Islet precursor cell (in vitro differentiated cells): ENCODE data around the gene MC1R.
A peak's percentile ranks its signal among the peaks of the same experiment; 100 is the strongest.
"Not testable (repeated sequence)": the region's sequence is repeated elsewhere in the genome, so short reads cannot be mapped to it uniquely, and the experiment has no call there.

Experiments used
- DNase-seq: peaks from one replicate; pipeline ENCODE4 v3.0.0-alpha.2; 2018

The MC1R gene

DNA sequence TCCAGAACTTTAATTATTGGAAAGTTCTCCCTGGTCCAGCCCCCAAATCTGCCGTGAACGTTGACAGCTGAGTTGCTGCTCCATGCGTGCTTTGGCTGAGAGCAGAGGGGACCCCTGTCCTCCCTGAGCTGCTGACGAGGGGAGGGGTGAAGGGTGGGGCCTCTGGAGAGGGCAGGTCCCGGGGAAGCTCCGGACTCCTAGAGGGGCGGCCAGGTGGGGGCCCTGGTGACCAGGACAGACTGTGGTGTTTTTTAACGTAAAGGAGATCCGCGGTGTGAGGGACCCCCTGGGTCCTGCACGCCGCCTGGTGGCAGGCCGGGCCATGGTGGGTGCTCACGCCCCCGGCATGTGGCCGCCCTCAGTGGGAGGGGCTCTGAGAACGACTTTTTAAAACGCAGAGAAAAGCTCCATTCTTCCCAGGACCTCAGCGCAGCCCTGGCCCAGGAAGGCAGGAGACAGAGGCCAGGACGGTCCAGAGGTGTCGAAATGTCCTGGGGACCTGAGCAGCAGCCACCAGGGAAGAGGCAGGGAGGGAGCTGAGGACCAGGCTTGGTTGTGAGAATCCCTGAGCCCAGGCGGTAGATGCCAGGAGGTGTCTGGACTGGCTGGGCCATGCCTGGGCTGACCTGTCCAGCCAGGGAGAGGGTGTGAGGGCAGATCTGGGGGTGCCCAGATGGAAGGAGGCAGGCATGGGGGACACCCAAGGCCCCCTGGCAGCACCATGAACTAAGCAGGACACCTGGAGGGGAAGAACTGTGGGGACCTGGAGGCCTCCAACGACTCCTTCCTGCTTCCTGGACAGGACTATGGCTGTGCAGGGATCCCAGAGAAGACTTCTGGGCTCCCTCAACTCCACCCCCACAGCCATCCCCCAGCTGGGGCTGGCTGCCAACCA, at the start of gene MC1R:
Gene MC1R (plus strand): TSS at position 410 of the 895 bp plus-strand sequence. CDS start 397 bp downstream, at position 807.
- peak; percentile 84 for DNase-seq

DNA sequence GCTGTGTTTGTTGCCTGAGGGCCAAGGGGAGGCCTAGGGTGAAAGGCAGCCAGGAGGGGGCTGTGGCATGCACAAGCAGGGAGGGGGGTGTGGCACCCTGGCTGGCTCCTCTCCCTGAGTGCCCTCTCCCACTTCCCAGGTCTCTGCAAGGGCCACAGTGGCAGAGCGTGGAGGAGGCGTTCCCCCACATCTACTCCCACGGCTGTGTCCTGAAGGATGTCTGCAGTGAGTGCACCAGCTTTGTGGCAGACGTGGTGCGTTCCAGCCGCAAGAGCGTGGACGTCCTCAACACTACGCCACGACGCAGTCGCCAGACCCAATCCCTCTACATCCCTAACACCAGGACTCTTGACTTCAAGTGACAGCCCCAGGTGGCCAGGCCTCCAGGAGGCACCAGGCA, 48.8 kb upstream of the MC1R start:
- DNase-seq: no peak

DNA sequence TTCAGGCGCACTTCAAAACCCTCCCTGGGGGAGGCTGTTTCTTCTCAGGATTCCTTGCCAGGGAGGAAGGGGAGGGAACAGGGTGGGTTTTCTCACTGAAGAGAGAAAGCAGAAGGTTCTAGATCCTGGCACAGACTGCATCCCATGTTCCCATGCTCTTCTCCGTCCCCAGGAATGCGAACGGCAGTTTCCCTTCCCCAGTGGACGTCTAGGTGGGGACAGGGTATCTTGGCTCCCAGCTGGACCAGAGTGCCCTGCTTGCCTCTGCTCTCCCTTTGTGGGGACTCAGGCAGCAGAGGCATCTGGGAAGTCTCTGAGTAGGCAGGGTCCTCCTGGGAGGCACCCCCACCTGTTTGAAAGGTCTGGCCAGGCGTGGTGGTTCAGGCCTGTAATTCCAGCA, 48.2 kb upstream of the MC1R start:
- peak; percentile 51 for DNase-seq

DNA sequence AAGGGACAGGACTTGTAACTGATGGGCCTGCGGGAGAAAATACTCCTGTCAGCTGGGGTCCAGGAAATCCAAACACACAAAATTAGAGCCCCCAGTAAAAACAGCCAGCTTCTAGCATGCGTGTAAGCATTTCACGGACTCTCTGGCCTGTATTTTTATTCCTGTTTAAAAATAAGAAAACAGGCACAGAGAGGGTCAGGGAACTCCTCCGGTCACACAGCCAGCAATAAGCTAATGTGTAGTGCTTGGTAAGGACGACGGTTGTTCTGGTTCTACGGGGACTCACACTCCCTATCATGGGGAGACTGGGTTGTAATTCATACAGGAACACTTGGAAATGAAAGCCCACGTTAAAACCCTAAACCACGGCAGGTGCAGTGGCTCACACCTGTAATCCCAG, 46.8 kb upstream of the MC1R start:
- DNase-seq: peak; percentile 15

DNA sequence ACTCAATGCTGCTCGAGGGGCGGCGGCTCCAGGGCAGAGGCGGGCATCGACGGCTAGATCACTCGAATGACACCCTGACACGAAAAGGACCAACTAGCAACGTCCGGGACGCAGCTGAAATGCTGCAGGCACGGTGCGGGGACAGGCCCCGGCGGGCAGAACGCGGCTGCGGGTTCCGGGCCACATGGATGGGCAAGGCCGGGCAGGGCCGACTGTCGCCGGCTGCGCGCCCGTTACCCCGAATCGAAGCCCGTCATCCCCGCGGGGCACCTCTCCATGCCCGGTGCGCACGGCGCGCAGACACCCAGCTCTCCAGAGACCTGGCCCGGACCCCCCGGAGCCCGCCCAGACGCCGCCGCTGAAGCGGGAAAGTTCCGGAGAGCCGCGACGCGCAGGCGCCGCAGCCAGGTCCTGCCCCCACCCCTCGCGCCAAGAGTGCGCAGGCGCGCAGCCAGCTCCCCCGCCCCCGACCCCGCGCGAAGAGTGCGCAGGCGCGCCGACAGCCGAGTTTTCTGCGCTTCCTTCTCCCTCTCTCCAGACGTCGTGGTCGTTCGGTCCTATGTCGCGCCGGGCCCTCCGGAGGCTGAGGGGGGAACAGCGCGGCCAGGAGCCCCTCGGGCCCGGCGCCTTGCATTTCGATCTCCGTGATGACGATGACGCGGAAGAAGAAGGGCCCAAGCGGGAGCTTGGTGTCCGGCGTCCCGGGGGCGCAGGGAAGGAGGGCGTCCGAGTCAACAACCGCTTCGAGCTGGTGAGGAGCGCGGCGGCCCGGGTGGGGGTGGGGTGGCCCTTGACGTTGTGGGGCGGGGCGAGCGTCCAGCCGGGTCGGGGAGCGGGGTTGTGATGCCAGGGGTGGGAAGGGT, 45.3 kb upstream of the MC1R start, which contains the start of gene TCF25:
Gene TCF25 (plus strand): TSS at position 484 of the 863 bp plus-strand sequence. CDS start 76 bp downstream, at position 560.
- DNase-seq: peak; percentile 94

DNA sequence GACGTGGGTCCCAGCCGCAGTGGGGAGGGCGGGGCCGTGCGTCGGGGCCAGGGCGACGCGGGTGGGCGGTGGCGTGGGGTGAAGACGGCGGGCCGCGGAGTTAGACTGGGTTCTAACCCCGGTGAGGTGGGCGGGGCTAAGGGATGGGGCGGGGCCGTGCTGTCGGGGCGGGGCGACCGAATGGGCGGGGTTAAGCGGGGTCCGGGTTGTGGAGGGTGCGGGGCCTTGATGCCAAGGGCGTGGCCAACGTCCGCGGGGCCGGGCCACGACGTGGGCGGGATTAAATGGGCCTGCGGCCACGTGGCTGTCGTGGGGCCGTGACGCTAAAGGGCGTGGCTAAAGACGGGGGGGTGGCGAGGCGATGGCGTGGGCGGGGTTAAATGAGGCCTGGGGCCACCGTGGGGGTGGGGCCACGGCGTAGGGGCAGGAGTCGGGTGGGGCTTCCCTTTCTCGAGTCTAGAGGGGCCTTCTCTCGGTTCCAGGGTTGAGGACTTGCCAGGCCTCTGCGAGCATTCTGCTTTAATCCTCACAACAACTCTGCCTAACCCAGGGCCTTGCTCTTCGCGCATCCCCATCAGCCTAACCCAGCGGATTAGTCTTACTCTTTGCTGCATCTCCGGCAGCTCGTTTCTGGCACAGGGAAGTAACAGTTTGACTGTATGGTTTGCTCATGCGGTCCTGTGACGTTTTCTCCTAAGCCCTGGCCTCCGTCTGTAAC, 44.5 kb upstream of the MC1R start:
- peak; percentile 97 for DNase-seq

DNA sequence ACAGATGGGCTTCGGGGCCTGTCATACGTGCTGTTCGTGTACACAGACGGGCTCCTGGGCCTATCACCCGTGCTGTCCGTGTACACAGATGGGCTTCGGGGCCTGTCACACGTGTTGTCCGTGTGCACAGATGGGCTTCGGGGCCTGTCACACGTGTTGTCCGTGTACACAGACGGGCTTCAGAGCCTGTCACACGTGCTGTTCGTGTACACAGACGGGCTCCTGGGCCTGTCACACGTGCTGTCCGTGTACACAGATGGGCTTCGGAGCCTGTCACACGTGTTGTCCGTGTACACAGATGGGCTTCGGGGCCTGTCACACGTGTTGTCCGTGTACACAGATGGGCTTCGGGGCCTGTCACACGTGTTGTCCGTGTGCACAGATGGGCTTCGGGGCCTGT, 39.5 kb upstream of the MC1R start:
- not testable (repeated sequence) for DNase-seq

DNA sequence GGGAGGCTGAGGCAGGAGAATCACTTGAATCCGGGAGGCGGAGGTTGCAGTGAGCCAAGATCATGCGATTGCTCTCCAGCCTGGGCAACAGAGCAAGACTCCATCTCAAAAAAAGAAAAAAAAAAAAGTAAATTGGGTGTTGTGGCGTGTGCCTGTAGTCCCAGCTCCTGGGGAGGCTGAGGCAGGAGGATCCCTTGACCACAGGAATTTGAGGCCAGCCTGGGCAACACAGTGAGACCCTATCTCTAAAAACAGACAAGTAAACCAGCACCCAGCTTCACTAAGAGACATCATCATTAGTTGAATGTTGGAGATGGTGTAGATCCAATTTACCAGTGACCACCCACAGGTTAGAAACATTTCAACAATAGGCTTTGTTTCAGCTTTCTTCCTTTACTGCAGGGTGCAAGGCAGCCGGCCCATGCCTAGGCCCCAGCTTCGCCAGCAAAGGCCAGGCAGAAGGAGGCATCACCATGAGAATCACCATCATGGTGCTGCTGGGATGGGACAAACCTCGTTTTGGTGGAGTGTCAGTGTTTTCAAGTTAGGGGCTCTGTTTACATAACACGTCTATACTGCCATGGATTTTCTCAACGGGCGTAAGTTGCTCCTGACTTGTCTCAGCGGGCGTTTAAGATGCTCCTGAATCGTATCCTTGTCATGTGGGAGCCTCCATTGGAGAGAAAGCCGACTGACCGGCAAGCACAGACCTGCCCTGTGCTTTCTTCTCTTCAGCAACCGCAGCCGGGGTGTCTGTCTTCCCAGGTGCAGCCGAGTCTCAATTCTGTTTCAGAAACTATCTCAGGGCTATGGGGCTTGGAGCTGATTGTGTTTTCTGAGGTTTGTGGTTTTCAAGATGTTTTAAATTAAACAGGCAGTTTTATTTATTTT, 37.9 kb upstream of the MC1R start:
- peak; percentile 38 for DNase-seq

DNA sequence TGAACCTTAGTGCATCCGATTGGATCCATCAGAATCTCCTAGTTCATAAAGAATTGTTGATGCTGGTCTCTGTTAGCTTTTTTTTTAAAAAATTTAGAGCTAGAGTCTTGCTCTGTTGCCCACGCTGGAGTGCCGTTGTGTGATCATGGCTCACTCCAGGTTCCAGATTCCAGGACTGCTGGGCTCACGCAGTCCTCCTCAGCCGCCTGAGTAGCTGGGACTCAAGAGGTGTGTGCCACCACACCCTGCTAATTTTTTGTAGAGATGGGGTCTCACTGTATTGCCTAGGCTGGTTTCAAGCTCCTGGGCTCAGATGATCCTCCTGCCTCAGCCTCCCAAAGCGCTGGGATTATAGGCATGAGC, 37.3 kb upstream of the MC1R start:
- DNase-seq: no peak

DNA sequence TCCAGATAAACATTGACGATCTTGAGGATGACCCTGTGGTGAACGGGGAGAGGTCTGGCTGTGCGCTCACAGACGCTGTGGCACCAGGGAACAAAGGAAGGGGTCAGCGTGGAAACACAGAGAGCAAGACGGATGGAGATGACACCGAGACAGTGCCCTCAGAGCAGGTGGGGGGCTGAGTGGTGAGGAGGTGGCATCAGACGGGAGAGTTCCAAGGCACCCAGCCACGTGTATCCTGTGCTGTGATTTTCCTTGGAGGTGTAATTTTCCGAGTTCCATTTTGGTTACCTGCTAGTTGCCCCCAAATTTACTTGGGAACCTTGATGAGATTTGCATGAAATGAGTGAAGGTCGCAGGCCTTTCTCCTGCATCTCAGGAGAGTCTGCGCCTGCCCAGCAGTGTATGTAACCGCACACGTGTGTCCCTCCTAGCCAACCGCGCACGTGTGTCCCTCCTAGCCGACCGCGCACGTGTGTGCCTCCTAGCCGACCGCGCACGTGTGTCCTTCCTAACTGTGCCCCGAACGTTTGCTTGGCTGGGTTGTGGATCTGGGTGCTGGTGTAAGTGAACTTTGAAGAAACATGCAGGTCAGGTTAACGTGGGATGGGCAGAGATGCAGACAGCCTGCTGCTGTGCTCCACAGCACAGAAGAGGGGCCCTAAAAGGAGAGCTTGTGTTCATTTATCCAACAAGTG, 35.2 kb upstream of the MC1R start:
- no peak for DNase-seq

DNA sequence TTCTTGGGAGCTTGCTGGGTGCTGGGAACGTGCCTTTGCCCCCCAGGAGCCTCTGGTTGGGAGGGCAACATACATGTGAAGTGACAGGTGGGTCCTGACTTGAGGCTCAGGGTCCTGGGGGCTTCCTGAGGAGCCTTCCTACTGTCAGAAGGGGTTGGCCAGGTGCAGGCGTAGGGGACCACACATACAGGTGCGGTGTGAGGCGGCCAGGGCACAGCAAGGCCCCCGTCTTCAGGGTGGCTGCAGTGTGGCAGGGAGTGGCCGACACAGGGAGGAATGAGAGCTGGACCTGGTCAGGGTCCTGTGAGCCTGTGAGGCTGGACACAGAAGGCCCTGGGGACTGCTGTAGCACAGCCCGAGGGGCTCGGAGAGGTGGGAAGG, 34.6 kb upstream of the MC1R start:
- no peak for DNase-seq

DNA sequence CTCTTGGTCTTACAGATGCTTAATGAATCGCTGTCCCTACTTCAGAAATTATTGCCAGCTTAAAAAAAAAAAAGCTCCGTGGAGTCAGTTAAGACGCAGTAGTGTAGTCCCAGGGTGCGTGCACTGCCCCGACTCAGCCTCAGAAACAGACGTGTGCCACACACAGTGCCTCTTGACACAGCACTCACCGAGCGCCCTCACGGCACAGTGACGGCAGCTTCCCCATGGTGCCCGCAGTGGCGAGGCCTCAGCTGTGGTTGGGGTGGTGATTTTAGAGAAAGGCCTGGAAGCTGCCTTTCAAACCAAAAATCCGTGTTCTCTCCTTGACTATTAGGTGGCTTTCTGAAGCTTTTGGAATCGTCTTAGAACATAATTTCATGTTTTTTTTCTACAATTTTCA, 31.4 kb upstream of the MC1R start:
- DNase-seq: no peak

DNA sequence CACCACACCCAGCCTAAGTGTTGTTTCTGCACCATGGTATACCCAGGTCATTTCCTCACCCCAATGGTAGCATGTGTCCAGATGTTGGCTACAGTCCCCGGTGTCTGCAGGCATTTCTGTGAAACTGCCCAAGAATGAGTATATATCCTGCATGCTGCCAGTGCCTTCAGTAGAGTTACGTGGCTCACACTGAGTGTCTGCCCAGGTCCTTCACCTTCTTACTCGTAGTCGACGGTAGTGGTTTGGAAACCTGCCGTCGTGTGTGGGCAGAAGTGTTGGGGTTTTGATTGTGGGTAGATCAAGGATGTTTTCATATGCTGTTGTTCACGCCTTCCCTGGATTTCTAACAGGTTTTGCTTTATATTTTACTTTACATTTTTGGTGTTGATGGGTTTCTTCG, 28.5 kb upstream of the MC1R start:
- no peak for DNase-seq

DNA sequence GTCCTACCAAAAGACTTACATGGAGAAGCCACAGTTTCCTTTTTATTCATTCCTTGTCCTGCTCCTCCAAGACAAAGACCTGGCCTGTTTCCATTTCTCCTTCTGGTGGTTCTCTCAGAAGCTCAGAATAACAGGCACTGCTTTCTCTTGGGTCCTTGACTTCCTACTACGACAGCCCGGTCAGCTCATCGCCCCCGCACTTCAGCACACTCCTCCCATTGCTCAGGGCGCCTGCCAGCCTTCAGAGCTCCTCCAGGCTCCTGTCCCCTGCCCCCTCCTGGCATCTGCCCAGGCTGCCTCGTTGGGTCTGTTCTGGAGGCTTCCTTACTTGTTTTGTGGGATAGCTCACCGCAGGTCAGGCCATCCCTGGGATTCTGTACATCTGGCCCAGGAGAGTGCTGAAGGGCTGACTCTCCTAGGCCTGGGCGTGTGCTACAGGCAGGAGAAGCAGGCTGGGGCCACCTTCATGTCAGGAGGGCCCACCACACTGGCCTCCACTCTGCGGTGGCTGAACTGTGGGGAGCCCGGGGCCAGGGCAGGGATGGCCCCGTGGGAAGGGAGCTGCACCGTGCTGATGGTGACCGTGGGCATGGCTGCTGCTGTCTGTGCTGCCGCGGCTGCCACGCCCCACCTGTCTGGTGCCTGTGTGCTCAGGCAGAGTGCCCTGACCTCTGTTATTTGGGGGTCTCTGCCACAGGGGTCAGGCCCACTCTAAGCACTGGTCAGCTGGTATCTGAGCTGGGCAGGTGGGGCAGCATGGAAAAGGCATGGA, 27.6 kb upstream of the MC1R start:
- DNase-seq: no peak

DNA sequence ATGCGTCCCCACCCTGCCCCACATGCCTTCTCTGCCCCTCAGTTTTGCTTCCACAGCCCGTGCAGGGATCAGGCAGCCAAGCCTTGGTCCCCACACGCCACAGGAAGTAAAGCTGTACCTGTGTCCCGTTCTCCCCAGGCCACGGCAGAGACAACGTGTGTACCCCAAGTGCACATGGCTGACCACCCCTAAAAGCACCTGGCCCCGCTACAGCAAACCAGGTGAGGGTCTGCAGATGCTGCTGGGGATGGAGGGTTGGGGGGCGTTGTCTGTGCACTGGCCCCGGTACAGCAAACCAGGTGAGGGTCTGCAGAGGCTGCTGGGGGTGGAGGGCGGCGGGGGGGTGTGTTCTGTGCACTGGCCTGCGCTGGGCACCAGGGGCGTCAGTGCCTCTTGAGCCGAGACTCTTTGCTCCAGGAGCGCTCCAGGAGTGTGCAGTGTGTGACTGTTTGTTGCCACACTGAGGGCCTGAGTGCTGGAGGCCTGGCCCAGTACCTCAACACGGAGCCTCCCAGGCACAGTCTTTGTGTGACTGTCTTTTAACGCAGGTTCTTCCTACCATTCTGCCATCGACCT, 26.5 kb upstream of the MC1R start:
- DNase-seq: no peak

DNA sequence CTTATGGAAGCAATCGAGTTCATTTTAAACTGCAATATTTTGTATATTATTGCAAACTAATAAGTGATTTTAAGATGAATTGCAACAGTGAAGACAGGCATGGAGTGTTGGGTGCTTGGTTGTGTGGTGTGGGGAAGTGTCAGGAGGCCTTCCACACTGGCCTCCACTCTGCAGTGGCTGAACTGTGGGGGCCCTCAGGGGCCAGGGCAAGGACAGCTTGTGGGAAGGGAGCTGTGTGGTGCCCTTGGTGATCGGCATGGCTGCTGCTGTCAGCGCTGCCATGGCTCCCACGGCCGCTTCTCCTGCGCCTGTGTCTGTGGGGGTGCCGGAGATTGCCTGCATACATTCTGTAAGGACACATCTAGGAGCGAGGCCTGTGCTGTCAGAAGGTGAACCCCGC, 26.0 kb upstream of the MC1R start:
- DNase-seq: no peak

DNA sequence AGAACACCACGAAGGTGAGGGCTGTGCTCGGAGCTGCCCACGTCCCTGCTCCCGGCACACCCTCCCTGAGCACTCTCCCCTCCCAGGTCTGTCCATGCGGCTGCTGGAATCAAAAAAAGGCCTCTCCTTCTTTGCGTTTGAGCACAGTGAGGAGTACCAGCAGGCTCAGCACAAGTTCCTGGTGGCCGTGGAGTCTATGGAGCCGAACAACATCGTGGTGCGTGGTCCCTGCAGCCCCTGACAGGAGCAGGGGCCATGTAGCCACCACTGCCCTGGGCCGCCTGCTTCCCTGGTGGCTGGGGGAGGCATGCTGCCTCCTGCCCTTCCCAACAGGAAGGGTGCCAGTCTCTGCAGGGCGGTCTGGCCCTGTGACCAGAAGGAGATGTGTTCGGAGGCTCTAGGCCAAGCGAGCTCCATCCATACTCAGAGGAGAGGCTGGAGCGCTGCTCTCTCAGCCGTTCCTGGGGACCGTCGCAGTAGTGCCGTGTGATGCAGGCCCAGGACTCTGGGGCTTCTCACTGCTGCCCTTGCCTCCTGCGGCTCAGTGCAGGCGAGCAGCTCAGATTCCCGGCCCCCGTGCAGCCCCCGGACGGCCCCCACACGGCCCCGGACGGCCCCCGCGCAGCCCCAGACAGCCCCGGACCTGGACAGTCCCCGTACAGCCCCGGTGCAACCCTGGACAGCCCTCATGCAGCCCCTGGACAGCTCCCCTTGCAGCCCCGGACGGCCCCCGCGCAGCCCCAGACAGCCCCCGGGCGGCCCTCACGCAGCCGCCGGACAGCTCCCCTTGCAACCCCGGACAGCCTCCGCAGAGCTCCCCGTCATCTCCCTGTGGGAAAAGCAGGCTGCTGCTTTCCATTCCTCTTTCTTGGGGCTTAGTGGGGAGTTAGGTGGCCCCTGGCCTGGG, 24.8 kb upstream of the MC1R start:
- peak; percentile 38 for DNase-seq

DNA sequence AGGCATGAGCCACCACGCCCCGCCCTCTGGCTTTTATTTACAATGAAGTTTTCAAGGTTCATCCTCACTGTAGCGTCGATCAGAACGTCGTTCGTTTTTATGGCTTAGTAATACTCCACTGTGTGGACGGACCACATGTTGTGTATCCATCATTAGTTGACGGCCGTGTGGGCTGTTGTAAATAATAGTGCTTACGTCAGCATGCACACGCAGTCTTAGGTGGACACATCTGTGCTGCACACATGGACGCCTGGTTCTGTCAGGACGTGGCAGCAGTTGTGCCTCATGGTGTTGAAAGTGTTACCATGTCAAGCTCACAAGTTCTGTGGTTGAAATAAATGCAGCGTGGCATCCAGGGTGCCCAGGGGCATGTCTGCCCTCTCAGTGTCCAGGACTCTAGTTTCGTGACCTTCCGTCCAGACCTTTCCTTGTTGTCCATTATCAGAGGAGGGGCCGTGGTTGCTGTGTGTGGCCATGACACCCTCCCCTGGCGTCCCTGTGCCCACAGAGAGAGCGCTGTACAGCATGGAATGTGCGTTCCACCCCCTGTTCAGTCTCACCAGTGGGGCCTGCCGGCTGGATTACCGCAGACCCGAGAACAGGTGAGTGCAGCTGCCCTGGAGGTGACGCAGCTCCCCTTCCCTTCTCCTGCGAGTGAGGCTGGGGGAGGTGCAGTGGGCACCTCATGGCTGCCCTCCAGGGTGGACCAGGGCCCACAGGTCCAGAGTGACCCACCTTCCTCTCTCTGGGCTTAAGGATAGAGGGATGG, 23.0 kb upstream of the MC1R start:
- no peak for DNase-seq
